Mucosa of rectum (tissue), 2 donors: ENCODE results near the gene DENND4A.
"Not testable (repeated sequence)": the region's sequence is repeated elsewhere in the genome, so short reads cannot be mapped to it uniquely, and the experiment has no call there.

Experiments
- H3K27ac ChIP-seq, 2 donors: one replicate each; pipeline ENCODE4 v1.7.0; 2013; ENCODE audit warnings: inconsistent platforms in 2 of 2, low read depth in 2 of 2, low read length in 2 of 2
- H3K27me3 ChIP-seq, 2 donors: one replicate each; pipeline ENCODE4 v1.7.0; 2013; ENCODE audit warnings: low read length in 2 of 2; ENCODE audit not compliant: control insufficient read depth in 2 of 2, insufficient read depth in 2 of 2
- H3K36me3 ChIP-seq, 2 donors: one replicate each; pipeline ENCODE4 v1.7.0; 2013; ENCODE audit warnings: low read length in 2 of 2; ENCODE audit not compliant: control insufficient read depth in 2 of 2, insufficient read depth in 2 of 2
- H3K4me1 ChIP-seq, 2 donors: one replicate each; pipeline ENCODE4 v1.7.0; 2013; ENCODE audit warnings: low read length in 2 of 2, mild to moderate bottlenecking in 1 of 2; ENCODE audit not compliant: control insufficient read depth in 2 of 2, insufficient read depth in 2 of 2
- H3K4me3 ChIP-seq, 2 donors: one replicate each; pipeline ENCODE4 v1.7.0; 2013; ENCODE audit warnings: low read length in 2 of 2
- H3K9ac ChIP-seq, 2 donors: one replicate each; pipeline ENCODE4 v1.7.0; 2013; ENCODE audit warnings: low read length in 2 of 2, low read depth in 1 of 2, mild to moderate bottlenecking in 1 of 2
- H3K9me3 ChIP-seq, 2 donors: one replicate each; pipeline ENCODE4 v1.7.0; 2013; ENCODE audit warnings: low read length in 2 of 2; ENCODE audit not compliant: control insufficient read depth in 2 of 2
- donor health status: healthy.
- donor health status: Normal muscosa, but diverticular disease.

The DENND4A gene

DNA sequence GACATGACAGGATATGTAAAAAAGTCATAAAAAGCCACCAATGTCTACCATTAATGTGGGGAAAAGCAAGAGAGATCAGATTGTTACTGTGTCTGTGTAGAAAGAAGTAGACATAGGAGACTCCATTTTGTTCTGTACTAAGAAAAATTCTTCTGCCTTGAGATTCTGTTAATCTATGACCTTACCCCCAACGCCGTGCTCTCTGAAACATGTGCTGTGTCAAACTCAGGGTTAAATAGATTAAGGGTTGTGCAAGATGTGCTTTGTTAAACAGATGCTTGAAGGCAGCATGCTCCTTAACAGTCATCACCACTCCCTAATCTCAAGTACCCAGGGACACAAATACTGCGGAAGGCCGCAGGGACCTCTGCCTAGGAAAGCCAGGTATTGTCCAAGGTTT lies 58.5 kb downstream of the DENND4A start:
- not testable (repeated sequence) for H3K36me3 ChIP-seq, H3K9me3 ChIP-seq, H3K27me3 ChIP-seq, H3K4me3 ChIP-seq, H3K9ac ChIP-seq, H3K4me1 ChIP-seq, H3K27ac ChIP-seq

DNA sequence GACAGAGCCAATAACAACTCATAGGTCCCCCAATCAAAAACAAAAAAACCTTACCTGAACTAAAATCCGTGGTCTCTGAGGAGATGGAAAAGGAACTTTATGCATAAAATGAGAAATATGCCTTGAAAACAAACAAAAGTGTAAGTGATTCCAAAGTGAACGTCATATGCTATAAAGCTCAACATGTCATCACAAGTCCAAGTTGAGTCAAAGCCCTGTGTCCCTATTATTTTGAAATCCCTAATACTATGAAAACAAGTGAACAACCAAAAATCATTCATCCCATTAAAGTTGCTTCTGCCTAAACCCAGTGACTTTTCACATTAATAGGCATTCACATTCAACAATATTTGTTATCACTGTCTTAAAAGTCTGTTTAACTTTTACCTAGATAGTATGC lies 59.4 kb downstream of the DENND4A start:
- Histone ChIP-seq H3K4me3 (no peak overlapping the region), H3K27ac (no peak overlapping the region), H3K4me1 (no peaks in the 10 kb centered on the region), H3K27me3 (no peaks in the 10 kb centered on the region), H3K9me3 (no peaks in the 10 kb centered on the region), H3K36me3 (peaks cover 5 to 7% of the 10 kb centered on the region in 2 donors), H3K9ac (no peak overlapping the region)

DNA sequence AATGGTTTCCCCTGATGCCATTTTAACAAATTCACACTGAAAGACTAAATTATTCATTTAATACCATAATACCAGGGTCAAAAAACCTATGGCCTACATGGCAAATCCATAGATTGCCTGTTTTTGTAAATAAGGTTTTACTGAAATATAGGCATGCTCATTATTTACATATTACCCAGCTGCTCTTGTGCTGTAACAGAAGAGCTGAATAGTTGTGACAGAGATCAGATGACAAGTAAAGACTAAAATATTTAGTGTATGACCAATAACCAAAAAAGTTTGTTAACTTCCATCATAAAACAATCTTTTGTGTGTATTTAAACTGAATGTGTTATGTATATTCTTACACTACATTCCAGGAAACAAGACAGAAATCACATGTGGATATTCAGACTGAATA lies 60.2 kb downstream of the DENND4A start:
- no peak overlapping the region for H3K4me3 ChIP-seq
- no peak overlapping the region for H3K9ac ChIP-seq
- H3K9me3 ChIP-seq: no peaks in the 10 kb centered on the region
- no peaks in the 10 kb centered on the region for H3K27me3 ChIP-seq
- no peaks in the 10 kb centered on the region for H3K4me1 ChIP-seq
- peaks cover 5 to 7% of the 10 kb centered on the region in 2 donors for H3K36me3 ChIP-seq
- no peak overlapping the region for H3K27ac ChIP-seq

DNA sequence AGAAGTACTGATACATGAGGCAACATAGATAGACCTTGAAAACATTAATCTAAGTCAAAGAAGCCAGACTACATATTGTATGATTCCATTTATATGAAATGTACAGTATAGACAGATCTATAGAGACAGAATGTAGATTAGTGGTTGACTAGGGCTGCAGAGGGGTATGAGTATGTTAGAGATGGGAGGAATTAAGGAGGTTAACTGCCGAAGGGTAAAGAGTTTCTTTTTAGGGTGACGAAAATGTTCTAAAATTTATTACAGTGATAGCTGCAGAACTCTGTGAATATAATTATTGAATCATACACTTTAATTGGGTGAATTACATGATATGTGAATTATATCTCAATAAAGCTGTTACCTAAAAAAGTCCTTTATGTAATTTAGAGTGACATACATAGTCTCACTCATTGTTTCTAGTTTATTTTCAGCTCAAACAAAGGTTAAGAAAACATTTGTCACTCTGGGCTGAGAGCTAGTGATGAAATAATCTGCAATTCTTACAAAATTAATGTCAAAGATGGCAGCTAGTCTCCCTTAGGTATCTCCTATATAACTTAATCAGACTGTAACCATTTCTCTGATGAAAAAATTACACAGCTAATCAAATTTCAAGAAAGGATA lies 61.4 kb downstream of the DENND4A start:
- no peaks in the 10 kb centered on the region for H3K9me3 ChIP-seq
- no peaks in the 10 kb centered on the region for H3K27me3 ChIP-seq
- no peak overlapping the region for H3K4me3 ChIP-seq
- no peak overlapping the region for H3K9ac ChIP-seq
- no peaks in the 10 kb centered on the region for H3K4me1 ChIP-seq
- H3K36me3 ChIP-seq: peaks cover 5 to 7% of the 10 kb centered on the region in 2 donors
- no peak overlapping the region for H3K27ac ChIP-seq

DNA sequence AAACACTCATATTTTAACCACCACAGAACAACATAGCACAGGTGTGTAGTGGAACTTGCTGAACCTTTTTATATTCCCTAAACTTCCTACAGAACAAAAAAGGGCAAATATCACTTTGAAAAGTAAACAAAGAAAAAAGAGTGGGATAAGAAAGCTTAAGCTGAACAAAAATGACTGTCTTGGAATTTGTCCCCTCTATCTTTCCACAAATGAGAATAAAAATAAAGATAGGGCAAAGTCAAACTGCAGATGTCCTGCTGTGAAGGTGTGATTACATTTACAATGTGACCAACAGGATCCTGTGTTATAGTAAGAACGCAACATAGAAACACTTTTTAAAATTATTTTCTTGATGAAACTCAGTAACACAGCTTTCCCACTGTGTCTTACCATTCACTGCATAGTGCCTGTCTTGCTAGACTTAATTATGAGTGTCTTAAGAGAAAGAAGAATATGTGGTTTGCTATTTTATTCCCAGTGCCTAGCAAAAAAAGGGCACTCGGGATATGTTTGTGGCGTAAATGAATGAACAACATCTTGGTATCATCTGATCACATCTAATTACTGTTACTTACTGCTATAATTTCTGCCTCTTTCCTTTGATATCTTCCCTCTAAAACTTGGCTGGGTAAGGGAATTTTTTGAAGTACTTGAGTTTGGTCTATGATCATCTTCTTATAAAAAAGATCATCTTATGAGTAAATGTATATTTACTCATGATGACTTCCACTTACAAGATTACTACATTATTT lies 67.5 kb downstream of the DENND4A start:
- Histone ChIP-seq H3K27ac (peak overlapping the region in 1 of 2 donors; percentile 46), H3K4me3 (no peak overlapping the region), H3K36me3 (peaks cover 7 to 18% of the 10 kb centered on the region in 2 donors), H3K4me1 (no peaks in the 10 kb centered on the region), H3K9ac (no peak overlapping the region), H3K9me3 (no peaks in the 10 kb centered on the region), H3K27me3 (no peaks in the 10 kb centered on the region)

DNA sequence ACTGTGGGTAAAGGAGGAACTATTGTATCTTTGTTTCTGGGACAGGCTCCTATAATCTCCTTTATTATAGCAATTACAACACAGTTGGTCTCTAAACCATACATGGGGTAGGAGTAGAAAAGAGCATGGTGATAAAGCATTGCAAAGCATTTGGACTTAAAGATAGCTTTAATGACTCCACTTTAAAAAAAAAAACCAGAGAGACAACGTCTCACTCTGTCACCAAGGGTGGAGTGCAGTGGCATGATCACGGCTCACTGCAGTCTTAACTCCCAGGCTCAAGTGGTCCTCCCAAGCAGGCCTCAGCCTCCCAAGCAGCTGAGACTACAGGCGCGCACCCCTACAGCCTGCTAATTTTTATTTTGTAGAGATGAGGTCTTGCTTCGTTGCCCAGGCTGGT lies 68.2 kb downstream of the DENND4A start:
- Histone ChIP-seq H3K27ac (peak overlapping the region; percentile 46), H3K9me3 (no peaks in the 10 kb centered on the region), H3K4me1 (no peaks in the 10 kb centered on the region), H3K27me3 (no peaks in the 10 kb centered on the region), H3K4me3 (no peak overlapping the region), H3K9ac (no peak overlapping the region), H3K36me3 (peaks cover 5 to 15% of the 10 kb centered on the region in 2 donors)

DNA sequence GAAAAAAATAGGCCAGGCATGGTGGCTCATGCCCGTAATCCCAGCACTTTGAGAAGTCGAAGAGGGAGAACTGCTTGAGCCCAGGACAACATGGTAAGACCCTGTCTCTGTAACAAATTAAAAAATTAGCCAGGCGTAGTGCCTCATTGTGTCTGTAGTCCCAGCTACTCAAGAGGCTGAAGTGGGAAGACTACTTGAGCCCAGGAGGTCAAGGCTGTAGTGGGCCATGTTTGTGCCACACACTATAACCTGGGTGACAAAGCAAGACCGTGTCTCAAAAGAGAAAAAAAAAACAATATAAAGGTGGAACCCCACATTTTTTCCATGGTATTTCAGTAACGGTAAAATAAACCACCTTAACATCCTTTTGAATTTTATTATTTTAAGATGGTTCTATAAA lies 69.9 kb downstream of the DENND4A start:
- no peak overlapping the region for H3K9ac ChIP-seq
- no peaks in the 10 kb centered on the region for H3K27me3 ChIP-seq
- peaks cover 9 to 12% of the 10 kb centered on the region in 2 donors for H3K36me3 ChIP-seq

DNA sequence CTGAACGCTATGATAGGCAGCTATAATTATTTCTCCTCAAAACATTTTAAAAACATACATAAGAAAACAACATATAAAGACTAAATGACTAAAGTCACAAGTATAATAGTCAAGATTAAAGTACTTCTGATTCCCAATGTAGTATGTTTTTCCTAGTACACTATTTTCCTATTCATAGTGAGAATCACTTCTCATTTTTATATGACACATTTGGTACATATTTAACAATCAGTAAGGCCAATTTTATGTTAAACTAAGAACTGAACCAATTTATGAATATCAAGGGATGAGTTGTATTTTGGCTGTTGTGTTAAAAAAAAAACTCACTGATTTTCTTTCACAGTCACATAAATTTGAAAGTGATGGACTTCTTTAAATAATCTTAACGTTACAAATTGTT lies 79.7 kb downstream of the DENND4A start:
- H3K9ac ChIP-seq: no peak overlapping the region
- H3K27ac ChIP-seq: no peak overlapping the region
- H3K9me3 ChIP-seq: no peaks in the 10 kb centered on the region
- no peaks in the 10 kb centered on the region for H3K27me3 ChIP-seq
- H3K36me3 ChIP-seq: peaks cover 6 to 10% of the 10 kb centered on the region in 2 donors
- H3K4me1 ChIP-seq: peaks cover 0 to 6% of the 10 kb centered on the region in 2 donors
- H3K4me3 ChIP-seq: no peak overlapping the region

More for the DNA sequence above, 69.9 kb downstream of the DENND4A start:
- Histone ChIP-seq H3K9me3 (no peaks in the 10 kb centered on the region), H3K4me3 (no peak overlapping the region), H3K27ac (no peak overlapping the region), H3K4me1 (no peaks in the 10 kb centered on the region)

DNA sequence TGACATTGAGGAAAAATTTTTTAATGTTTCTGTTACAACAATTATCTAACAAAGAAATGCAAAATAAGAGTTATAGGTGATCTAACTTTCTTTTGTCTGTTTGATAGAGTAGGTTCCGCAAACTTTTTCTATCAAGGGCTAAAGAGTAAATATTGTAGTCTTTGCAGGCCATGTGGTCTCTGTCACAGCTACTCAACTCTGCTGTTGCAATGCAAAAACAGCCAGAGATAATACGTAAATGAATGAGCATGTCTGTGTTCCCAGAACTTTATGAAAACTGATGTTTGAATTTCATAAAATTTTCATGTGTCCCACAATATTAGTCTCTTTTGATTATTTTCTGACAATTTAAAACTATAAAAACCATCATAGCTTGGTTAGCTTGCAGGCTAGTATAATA lies 97.0 kb downstream of the DENND4A start:
- Histone ChIP-seq H3K9ac (no peak overlapping the region), H3K27me3 (no peaks in the 10 kb centered on the region), H3K9me3 (no peaks in the 10 kb centered on the region), H3K27ac (no peak overlapping the region), H3K4me1 (no peaks in the 10 kb centered on the region), H3K4me3 (no peak overlapping the region), H3K36me3 (peaks cover 20 to 27% of the 10 kb centered on the region in 2 donors)

DNA sequence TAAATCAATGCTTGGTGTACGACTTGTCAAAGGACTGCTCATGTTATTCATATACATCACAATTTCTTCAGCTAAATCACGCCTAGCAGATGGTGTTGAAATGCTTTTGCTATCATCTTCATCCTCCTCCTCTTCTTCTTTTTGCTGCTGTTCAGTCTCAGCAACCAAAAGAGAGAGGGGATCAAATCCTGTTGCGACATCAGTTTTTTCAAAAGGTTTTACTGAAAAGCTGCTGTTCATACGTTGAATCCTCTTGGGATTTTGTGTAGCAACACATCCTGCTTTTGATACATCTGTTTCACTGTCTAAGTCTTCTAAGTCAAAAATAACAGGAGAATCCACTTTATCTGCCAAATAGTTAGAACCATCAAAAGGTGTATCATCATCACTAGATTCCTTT lies 101.3 kb downstream of the DENND4A start:
- Histone ChIP-seq H3K36me3 (peaks cover 20 to 27% of the 10 kb centered on the region in 2 donors), H3K9me3 (no peaks in the 10 kb centered on the region), H3K27ac (no peak overlapping the region), H3K27me3 (no peaks in the 10 kb centered on the region), H3K4me1 (no peaks in the 10 kb centered on the region), H3K4me3 (no peak overlapping the region), H3K9ac (no peak overlapping the region)
